DLD1 (cell line): ENCODE measurements around the gene ZMAT5.

Experiments used
- in situ Hi-C: cut with HindIII; loops from 2 replicates; pipeline ENCODE4 v1.10.0; 2017; ENCODE audit warnings: low sequenced_read_pairs

ZMAT5 gene

GRCh38 chr22:29712119-29712518 lies 54.7 kb downstream of the ZMAT5 start:
- in situ Hi-C loops = no loop called here

GRCh38 chr22:29710922-29711593 lies 55.7 kb downstream of the ZMAT5 start:
- in situ Hi-C loops = no loop called here

GRCh38 chr22:29710193-29710592 lies 56.6 kb downstream of the ZMAT5 start:
- in situ Hi-C loops = no loop called here

- in situ Hi-C loops = no loop called here
Measured at GRCh38 chr22:29707471-29707870, 59.3 kb downstream of the ZMAT5 start.

- in situ Hi-C loops = no loop called here
Measured at GRCh38 chr22:29707010-29707409, 59.8 kb downstream of the ZMAT5 start.

GRCh38 chr22:29706486-29706885 lies 60.3 kb downstream of the ZMAT5 start:
- in situ Hi-C loops = no loop called here

- in situ Hi-C loops = no loop called here
Measured at GRCh38 chr22:29705651-29706050, 61.2 kb downstream of the ZMAT5 start.

- in situ Hi-C loops = no loop called here
Measured at GRCh38 chr22:29704528-29705285, 62.1 kb downstream of the ZMAT5 start.

GRCh38 chr22:29703569-29704195 lies 63.1 kb downstream of the ZMAT5 start:
- in situ Hi-C loops = no loop called here

GRCh38 chr22:29702931-29703501 lies 63.8 kb downstream of the ZMAT5 start:
- in situ Hi-C loops = no loop called here

- in situ Hi-C loops = no loop called here
Measured at GRCh38 chr22:29702000-29702930, 64.5 kb downstream of the ZMAT5 start.

- in situ Hi-C loops = no loop called here
Measured at GRCh38 chr22:29701155-29701999, 65.4 kb downstream of the ZMAT5 start.

- in situ Hi-C loops = no loop called here
Measured at GRCh38 chr22:29700900-29701154, 66.0 kb downstream of the ZMAT5 start.

- in situ Hi-C loops = no loop called here
Measured at GRCh38 chr22:29700206-29700899, 66.5 kb downstream of the ZMAT5 start.

- in situ Hi-C loops = loop anchor here (25.0 kb wide), 1 partner anchor 89 kb away; no protein-coding TSS in a partner anchor
Measured at GRCh38 chr22:29697853-29698598, 68.8 kb downstream of the ZMAT5 start.

- in situ Hi-C loops = loop anchor here (25.0 kb wide), 1 partner anchor 92 kb away; no protein-coding TSS in a partner anchor
Measured at GRCh38 chr22:29695129-29695926, 71.5 kb downstream of the ZMAT5 start.

GRCh38 chr22:29693671-29694070 lies 73.1 kb downstream of the ZMAT5 start:
- in situ Hi-C loops = loop anchor here (25.0 kb wide), 1 partner anchor 94 kb away; no protein-coding TSS in a partner anchor

GRCh38 chr22:29693161-29693560 lies 73.6 kb downstream of the ZMAT5 start:
- in situ Hi-C loops = loop anchor here (25.0 kb wide), 1 partner anchor 94 kb away; no protein-coding TSS in a partner anchor
